ENCODE data around the gene SIRT7.

DNA sequence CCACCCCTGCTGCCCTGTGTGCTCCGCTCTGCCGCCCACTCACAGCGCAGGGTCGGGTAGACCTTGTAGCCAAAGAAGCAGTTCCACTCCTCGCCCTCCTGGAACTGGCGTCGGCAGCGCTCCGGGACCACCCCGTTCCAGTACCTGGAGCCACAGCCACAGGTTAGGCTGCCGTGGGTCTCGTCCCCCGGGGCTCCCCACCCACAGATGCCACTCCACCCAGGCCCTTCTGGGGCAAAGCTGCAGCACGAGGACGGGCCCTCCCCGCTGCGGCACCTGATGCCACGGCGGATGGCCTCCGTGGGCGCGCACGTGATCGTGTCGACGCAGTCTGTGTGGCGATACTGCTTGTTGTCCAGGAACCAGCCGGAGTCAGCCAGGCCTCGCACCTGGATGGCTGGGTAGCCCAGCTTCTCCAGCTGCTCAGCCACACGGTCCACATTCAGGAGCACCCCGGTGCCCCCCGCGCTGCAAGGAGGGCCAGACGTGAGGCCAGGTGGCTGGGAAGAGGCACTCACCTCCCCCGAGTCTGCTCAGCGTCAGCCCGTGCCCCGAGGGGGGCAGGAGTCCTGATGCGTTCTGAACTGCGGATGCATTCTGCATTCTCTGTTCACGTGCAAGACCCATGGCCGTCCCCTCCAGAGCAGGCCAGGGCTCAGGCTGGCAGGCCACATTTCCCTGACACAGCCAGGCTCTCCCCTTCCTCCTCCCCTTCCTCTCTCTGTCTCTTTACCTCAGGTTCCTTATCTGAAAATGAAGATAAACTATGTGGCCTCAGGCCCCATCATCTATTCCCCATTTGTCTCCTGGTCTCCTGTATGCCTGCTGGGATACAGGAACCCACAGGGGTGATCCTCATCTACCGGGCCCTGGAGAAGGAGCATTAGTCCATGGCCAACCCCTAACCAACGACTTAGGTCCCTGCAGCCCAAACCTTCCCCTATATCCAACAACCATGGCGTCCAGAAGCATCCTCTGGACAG is 38.9 kb upstream of the SIRT7 start:
- TF ChIP-seq, protein P1, sequence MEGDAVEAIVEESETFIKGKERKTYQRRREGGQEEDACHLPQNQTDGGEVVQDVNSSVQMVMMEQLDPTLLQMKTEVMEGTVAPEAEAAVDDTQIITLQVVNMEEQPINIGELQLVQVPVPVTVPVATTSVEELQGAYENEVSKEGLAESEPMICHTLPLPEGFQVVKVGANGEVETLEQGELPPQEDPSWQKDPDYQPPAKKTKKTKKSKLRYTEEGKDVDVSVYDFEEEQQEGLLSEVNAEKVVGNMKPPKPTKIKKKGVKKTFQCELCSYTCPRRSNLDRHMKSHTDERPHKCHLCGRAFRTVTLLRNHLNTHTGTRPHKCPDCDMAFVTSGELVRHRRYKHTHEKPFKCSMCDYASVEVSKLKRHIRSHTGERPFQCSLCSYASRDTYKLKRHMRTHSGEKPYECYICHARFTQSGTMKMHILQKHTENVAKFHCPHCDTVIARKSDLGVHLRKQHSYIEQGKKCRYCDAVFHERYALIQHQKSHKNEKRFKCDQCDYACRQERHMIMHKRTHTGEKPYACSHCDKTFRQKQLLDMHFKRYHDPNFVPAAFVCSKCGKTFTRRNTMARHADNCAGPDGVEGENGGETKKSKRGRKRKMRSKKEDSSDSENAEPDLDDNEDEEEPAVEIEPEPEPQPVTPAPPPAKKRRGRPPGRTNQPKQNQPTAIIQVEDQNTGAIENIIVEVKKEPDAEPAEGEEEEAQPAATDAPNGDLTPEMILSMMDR (conservative IDR thresholded peaks at IDR 0.05 in 1 of 2, IDR thresholded peaks at IDR 0.05 in 1 of 2; ENCODE audit: extremely low read depth in 1 of 2, insufficient read depth in 1 of 2, low read depth in 1 of 2, low read length in 2 of 2) = no peak
- no peak for TF ChIP-seq EZH2 (IDR thresholded peaks at IDR 0.05; ENCODE audit: borderline replicate concordance, low read length)

Data from mammary epithelial cell (primary cell).